ENCODE data around the gene SLTM. TPM values are rescaled to one million over a fixed set of nuclear protein-coding genes. Genes with fewer than 3 reads are reported as not detected.
"Not testable (repeated sequence)": the region's sequence is repeated elsewhere in the genome, so short reads cannot be mapped to it uniquely, and the experiment has no call there.

SLTM gene
- total and polyA plus RNA-seq, 7 donors = 34.8 to 107 (median 83.5) TPM

DNA sequence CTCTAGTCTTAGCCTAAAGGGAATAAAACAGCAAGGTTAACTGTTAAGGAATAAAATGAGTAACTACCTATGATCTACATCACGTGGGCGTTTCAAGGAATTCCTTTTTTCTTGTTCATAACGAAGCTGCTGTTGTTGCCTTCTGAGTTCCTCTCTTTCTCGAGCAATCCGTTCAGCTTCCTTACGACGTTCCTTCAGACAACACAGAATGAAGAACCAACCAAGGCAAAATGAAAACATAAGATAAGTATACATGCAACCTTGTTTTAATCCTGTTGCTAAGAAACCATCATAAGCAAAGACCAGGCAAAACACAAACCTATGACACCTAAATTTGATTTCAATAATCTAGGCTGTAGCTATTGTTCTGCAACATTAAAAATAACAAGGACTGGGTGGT, 44.1 kb downstream of the SLTM start:
- Histone ChIP-seq H3K36me3 (peaks cover 25 to 100% (median 72%) of the 10 kb centered on the region in 4 donors), H3K4me3 (no peak overlapping the region), H3K27me3 (no peaks in the 10 kb centered on the region), H3K4me1 (no peaks in the 10 kb centered on the region), H3K27ac (no peak overlapping the region), H3K9me3 (no peaks in the 10 kb centered on the region)
- TF ChIP-seq POLR2AphosphoS5 (IDR thresholded peaks at IDR 0.05) = no peak
- no peak for TF ChIP-seq POLR2A (IDR thresholded peaks at IDR 0.05)
- TF ChIP-seq CTCF (IDR thresholded peaks at IDR 0.05) = no peak
- no peak for TF ChIP-seq EP300 (IDR thresholded peaks at IDR 0.05)
- intact Hi-C loops (cut with DNase I) = no loop called here
- 88 to 90% methylated on average over 7 of the region's 7 CpGs for WGBS, 2 donors
- no peak for DNase-seq

- no peaks in the 10 kb centered on the region for H3K9me3 ChIP-seq
- no peak overlapping the region for H3K4me3 ChIP-seq
- no peaks in the 10 kb centered on the region for H3K27me3 ChIP-seq
- 96 to 97% methylated on average over 12 of the region's 12 CpGs for WGBS, 2 donors
- H3K4me1 ChIP-seq = no peaks in the 10 kb centered on the region
- DNase-seq = no peak
- intact Hi-C loops (cut with DNase I) = no loop called here
- H3K36me3 ChIP-seq = peaks cover 37 to 100% (median 77%) of the 10 kb centered on the region in 4 donors
- H3K27ac ChIP-seq = no peak overlapping the region
- TF ChIP-seq EP300 (IDR thresholded peaks at IDR 0.05) (no peak), CTCF (IDR thresholded peaks at IDR 0.05) (no peak), POLR2AphosphoS5 (IDR thresholded peaks at IDR 0.05) (no peak), POLR2A (IDR thresholded peaks at IDR 0.05) (no peak)
Measured at GRCh38 chr15:58886921-58887320, 46.6 kb downstream of the SLTM start.

GRCh38 chr15:58883926-58884325, 49.6 kb downstream of the SLTM start:
- H3K4me1 ChIP-seq; H3K9me3 ChIP-seq; H3K4me3 ChIP-seq; DNase-seq; H3K27ac ChIP-seq; intact Hi-C loops (cut with DNase I); H3K27me3 ChIP-seq: not testable (repeated sequence)
- H3K36me3 ChIP-seq = peaks cover 30 to 100% (median 76%) of the 10 kb centered on the region in 4 donors
- 96 to 97% methylated on average over 3 of the region's 3 CpGs for WGBS, 2 donors

GRCh38 chr15:58882243-58882642, 51.2 kb downstream of the SLTM start:
- DNase-seq = no peak
- no peaks in the 10 kb centered on the region for H3K9me3 ChIP-seq
- no peak overlapping the region for H3K27ac ChIP-seq
- no peaks in the 10 kb centered on the region for H3K4me1 ChIP-seq
- intact Hi-C loops (cut with DNase I) = no loop called here
- H3K36me3 ChIP-seq = peaks cover 31 to 100% (median 67%) of the 10 kb centered on the region in 4 donors
- H3K27me3 ChIP-seq = no peaks in the 10 kb centered on the region
- no peak overlapping the region for H3K4me3 ChIP-seq
- TF ChIP-seq POLR2AphosphoS5 (IDR thresholded peaks at IDR 0.05) (no peak), CTCF (IDR thresholded peaks at IDR 0.05) (no peak), POLR2A (IDR thresholded peaks at IDR 0.05) (no peak), EP300 (IDR thresholded peaks at IDR 0.05) (no peak)
- 91 to 95% methylated on average over 4 of the region's 4 CpGs for WGBS, 2 donors

GRCh38 chr15:58880320-58880719, 53.2 kb downstream of the SLTM start:
- Histone ChIP-seq H3K27me3 (no peaks in the 10 kb centered on the region), H3K4me3 (no peak overlapping the region), H3K36me3 (peaks cover 31 to 93% (median 51%) of the 10 kb centered on the region in 4 donors), H3K9me3 (no peaks in the 10 kb centered on the region), H3K4me1 (no peaks in the 10 kb centered on the region), H3K27ac (no peak overlapping the region)
- WGBS, 2 donors = 79 to 89% methylated on average over 3 of the region's 3 CpGs
- intact Hi-C loops (cut with DNase I) = no loop called here
- no peak for DNase-seq
- TF ChIP-seq POLR2AphosphoS5 (IDR thresholded peaks at IDR 0.05) (no peak), CTCF (IDR thresholded peaks at IDR 0.05) (no peak), EP300 (IDR thresholded peaks at IDR 0.05) (no peak), POLR2A (IDR thresholded peaks at IDR 0.05) (no peak)

Measured in sigmoid colon (tissue), 7 donors.